MM.1S (cell line): ENCODE data around the gene TRPV4.
"Not testable (repeated sequence)": the region's sequence is repeated elsewhere in the genome, so short reads cannot be mapped to it uniquely, and the experiment has no call there.

Experiments used
- CTCF ChIP-seq: fragments of 300-600 bp; sonication (generic); IDR thresholded peaks from 2 replicates; pipeline ENCODE4 v1.5.1; 2016; ENCODE audit warnings: antibody characterized with exemption, low read length, mixed read lengths
- EZH2 ChIP-seq: fragments of 300-600 bp; sonication (generic); optimal IDR thresholded peaks from 2 replicates; pipeline ENCODE3; 2017; ENCODE audit warnings: low read depth, mild to moderate bottlenecking, antibody characterized with exemption, low read length, mixed read lengths

GRCh38 chr12:109850518-109850917 lies 17.3 kb upstream of the TRPV4 start:
- TF ChIP-seq EZH2, CTCF: not testable (repeated sequence)
